HG02678 (cell line): Measurements from ENCODE around the gene TRIM17.

ENCODE experiments used
- ATAC-seq: cut with Tn5 transposase; IDR thresholded peaks from one replicate; pipeline ENCODE4 v1.9.1; 2021; ENCODE audit warnings: mild to moderate bottlenecking, moderate library complexity; ENCODE audit not compliant: unreplicated experiment

TRIM17 gene

GRCh38 chr1:228423404-228424053, 6.9 kb upstream of the TRIM17 start:
- ATAC-seq: no peak

GRCh38 chr1:228420968-228421826, 4.5 kb upstream of the TRIM17 start:
- ATAC-seq: no peak

GRCh38 chr1:228417483-228418203, 982 bp upstream of the TRIM17 start:
- no peak for ATAC-seq

GRCh38 chr1:228417061-228417460, 400 bp upstream of the TRIM17 start:
- ATAC-seq: no peak

GRCh38 chr1:228415853-228416216, 826 bp downstream of the TRIM17 start:
- ATAC-seq: no peak

- no peak for ATAC-seq
Measured at GRCh38 chr1:228415221-228415620, 1.4 kb downstream of the TRIM17 start.

- ATAC-seq: no peak
Measured at GRCh38 chr1:228414511-228415211, 2.0 kb downstream of the TRIM17 start.

GRCh38 chr1:228413241-228414010, 3.2 kb downstream of the TRIM17 start:
- no peak for ATAC-seq

- ATAC-seq: no peak
Measured at GRCh38 chr1:228411548-228412430, 4.9 kb downstream of the TRIM17 start.

GRCh38 chr1:228411121-228411520, 5.5 kb downstream of the TRIM17 start:
- no peak for ATAC-seq

GRCh38 chr1:228410671-228411070, 6.0 kb downstream of the TRIM17 start:
- no peak for ATAC-seq

GRCh38 chr1:228410015-228410414, 6.6 kb downstream of the TRIM17 start:
- no peak for ATAC-seq

GRCh38 chr1:228408869-228409805, 7.5 kb downstream of the TRIM17 start:
- ATAC-seq: no peak

GRCh38 chr1:228408041-228408868, 8.4 kb downstream of the TRIM17 start:
- ATAC-seq: no peak

GRCh38 chr1:228407106-228408040, 9.3 kb downstream of the TRIM17 start:
- ATAC-seq: no peak

GRCh38 chr1:228405979-228406228, 10.8 kb downstream of the TRIM17 start:
- no peak for ATAC-seq
